ACC112 (cell line): ENCODE data around the gene TNPO2.
A peak's percentile ranks its signal among the peaks of the same experiment; 100 is the strongest.

Experiments
- H2AFZ ChIP-seq: fragments of 200-600 bp; sonication (generic); one replicate; pipeline ENCODE4 v1.6.0; 2017; ENCODE audit warnings: antibody characterized with exemption, low read length; ENCODE audit not compliant: unreplicated experiment
- H3K27ac ChIP-seq: fragments of 200-600 bp; sonication (generic); 2 replicates; pipeline ENCODE4 v1.5.1; 2014; ENCODE audit warnings: low read depth, mild to moderate bottlenecking, antibody characterized with exemption, low read length, moderate library complexity
- H3K27me3 ChIP-seq: fragments of 200-600 bp; sonication (generic); 2 replicates; pipeline ENCODE4 v1.6.1; 2014; ENCODE audit warnings: mild to moderate bottlenecking, antibody characterized with exemption, low read length, moderate library complexity, mixed read lengths; ENCODE audit not compliant: insufficient read depth
- H3K36me3 ChIP-seq: fragments of 200-600 bp; sonication (generic); 2 replicates; pipeline ENCODE4 v1.6.1; 2016; ENCODE audit warnings: mild to moderate bottlenecking, antibody characterized with exemption, low read length, moderate library complexity, mixed read lengths; ENCODE audit not compliant: insufficient read depth
- H3K4me1 ChIP-seq: fragments of 200-600 bp; sonication (generic); one replicate; pipeline ENCODE4 v1.6.1; 2016; ENCODE audit warnings: low read length, mixed read lengths; ENCODE audit not compliant: insufficient read depth, unreplicated experiment, control insufficient read depth
- H3K4me3 ChIP-seq: fragments of 200-600 bp; sonication (generic); 2 replicates; pipeline ENCODE4 v1.5.1; 2014; ENCODE audit warnings: mild to moderate bottlenecking, low read depth, low read length
- H3K79me2 ChIP-seq: fragments of 200-600 bp; sonication (generic); one replicate; pipeline ENCODE4 v1.6.0; 2016; ENCODE audit warnings: low read length; ENCODE audit not compliant: control insufficient read depth, unreplicated experiment, insufficient read depth

TNPO2 gene

DNA sequence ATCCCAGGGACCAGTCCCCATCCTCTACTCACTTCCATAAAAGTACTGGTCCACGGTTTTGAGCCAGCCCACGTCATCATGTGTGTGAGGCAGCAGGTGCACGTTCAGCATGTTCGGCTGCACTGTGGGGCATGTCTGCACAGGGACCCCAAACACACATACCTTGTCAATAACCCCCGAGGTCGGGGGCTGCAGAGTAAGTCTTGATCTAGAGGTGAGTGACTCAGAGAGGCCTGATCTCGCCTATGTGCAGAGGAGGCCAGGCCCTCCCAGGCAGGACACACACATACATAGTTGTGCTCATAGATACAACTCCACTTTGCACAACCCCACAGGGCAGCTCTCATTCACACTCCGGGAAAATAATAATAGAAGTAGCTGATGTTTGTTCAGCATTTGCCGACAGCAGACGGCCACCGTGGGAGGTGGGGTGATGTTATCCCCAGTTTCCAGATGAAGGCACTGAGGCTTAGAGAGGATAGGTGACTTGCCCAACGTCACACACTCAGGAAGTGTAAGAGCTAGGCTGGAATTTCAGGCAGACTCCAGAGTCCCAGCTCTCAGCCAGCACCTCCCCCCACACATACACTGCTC, 58.0 kb downstream of the TNPO2 start:
- peaks cover 22% of the 10 kb centered on the region for H3K4me1 ChIP-seq
- H3K4me3 ChIP-seq: peak overlapping the region; percentile 97
- peaks cover 22% of the 10 kb centered on the region for H3K79me2 ChIP-seq
- no peak overlapping the region for H3K27ac ChIP-seq
- H3K27me3 ChIP-seq: no peaks in the 10 kb centered on the region
- no peaks in the 10 kb centered on the region for H3K36me3 ChIP-seq
- no peak overlapping the region for H2AFZ ChIP-seq

DNA sequence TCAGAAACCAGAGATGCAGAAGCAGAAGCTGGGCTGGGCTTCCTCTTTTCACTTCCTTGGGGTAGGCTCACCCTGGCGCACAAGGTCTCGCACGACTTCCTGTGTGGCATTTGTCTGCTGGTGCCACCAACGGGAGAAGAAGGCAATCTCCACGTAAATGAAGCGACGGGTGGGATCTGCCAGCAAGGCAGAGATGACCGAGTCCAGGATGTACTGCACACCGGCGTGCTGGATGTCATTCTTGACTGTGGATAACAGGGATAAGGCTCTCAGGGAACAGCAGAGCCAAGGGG, 58.5 kb downstream of the TNPO2 start:
- Histone ChIP-seq H2AFZ (no peak overlapping the region), H3K4me1 (peaks cover 18% of the 10 kb centered on the region), H3K27me3 (no peaks in the 10 kb centered on the region), H3K79me2 (peaks cover 19% of the 10 kb centered on the region), H3K4me3 (no peak overlapping the region), H3K27ac (no peak overlapping the region), H3K36me3 (no peaks in the 10 kb centered on the region)

DNA sequence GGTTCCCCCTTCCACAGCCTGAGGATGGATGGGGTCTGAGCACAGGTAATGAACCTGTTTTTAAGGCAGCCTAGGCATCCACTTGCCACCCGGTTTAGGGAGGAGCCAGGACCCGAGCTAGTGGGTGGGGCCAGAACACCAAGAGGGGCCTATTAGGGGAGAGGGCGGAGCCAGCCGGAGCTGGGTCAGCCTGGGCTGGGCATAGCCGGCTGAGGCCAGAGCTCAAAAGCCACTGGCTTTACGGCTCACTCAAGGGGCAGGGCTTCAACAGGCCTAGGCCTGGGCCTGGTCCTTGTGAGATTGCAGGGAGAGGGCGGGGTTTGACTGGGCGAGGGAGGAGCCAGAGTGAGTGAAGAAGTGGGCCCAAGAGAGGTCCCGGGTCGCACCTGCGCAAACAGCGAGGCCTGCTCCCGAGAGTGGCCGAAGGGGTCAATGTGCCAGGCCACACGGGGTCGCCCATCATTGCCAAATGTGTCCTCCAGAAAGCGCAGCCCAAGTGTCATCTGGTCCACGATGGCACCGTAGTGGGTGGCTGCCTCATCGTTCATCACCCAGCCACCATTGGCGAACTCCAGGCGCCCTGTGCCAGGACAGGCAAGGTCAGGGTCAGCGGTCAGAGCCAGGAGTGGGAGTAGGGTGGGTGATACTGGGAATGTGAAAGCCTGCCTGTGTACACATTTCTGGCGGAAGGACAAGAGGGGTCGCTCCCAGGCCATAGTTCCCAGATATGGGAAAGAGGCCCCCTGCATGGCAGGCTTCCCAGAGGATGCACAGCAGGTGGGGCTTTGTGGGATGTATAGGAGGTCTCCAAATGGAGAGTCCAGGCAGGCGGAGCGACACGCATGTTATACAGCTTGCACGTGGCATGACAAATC, 59.1 kb downstream of the TNPO2 start:
- no peaks in the 10 kb centered on the region for H3K36me3 ChIP-seq
- H3K4me3 ChIP-seq: no peak overlapping the region
- H3K79me2 ChIP-seq: peaks cover 14% of the 10 kb centered on the region
- H3K27ac ChIP-seq: no peak overlapping the region
- no peaks in the 10 kb centered on the region for H3K27me3 ChIP-seq
- H3K4me1 ChIP-seq: peaks cover 17% of the 10 kb centered on the region
- no peak overlapping the region for H2AFZ ChIP-seq

DNA sequence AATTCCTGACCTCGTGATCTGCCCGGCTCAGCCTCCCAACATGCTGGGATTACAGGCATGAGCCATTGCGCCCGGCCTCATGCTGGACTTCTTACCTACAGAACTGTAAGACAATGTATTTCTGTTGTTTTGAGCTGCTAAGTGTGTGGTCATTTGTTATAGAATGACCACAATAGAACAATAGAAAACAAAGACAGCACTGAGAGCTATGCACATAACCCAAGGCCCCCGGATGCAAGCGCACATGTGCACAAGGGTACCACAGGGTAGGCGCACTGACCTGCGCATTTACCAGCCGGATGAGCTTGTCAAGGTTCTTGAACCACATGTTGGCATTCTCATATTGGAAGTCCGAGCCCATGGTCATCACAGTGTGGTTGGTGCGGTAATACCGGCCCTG, 62.8 kb downstream of the TNPO2 start:
- peaks cover 4% of the 10 kb centered on the region for H3K4me1 ChIP-seq
- H2AFZ ChIP-seq: no peak overlapping the region
- peaks cover 2% of the 10 kb centered on the region; the same call in 1 of the 2 replicates for H3K36me3 ChIP-seq
- H3K27me3 ChIP-seq: no peaks in the 10 kb centered on the region
- no peak overlapping the region for H3K4me3 ChIP-seq
- no peak overlapping the region for H3K27ac ChIP-seq
- no peaks in the 10 kb centered on the region for H3K79me2 ChIP-seq

GRCh38 chr19:12657966-12658365, 65.8 kb downstream of the TNPO2 start:
- Histone ChIP-seq H2AFZ (no peak overlapping the region), H3K36me3 (peaks cover 2% of the 10 kb centered on the region; the same call in 1 of the 2 replicates)

GRCh38 chr19:12656899-12657571, 66.7 kb downstream of the TNPO2 start:
- no peak overlapping the region for H2AFZ ChIP-seq
- no peaks in the 10 kb centered on the region for H3K27me3 ChIP-seq
- no peak overlapping the region for H3K27ac ChIP-seq
- peaks cover 2% of the 10 kb centered on the region; the same call in 1 of the 2 replicates for H3K36me3 ChIP-seq
- no peaks in the 10 kb centered on the region for H3K4me1 ChIP-seq
- H3K4me3 ChIP-seq: no peak overlapping the region
- no peaks in the 10 kb centered on the region for H3K79me2 ChIP-seq

More at GRCh38 chr19:12657966-12658365, 65.8 kb downstream of the TNPO2 start:
- Histone ChIP-seq H3K27ac (no peak overlapping the region), H3K27me3 (no peaks in the 10 kb centered on the region), H3K4me3 (no peak overlapping the region), H3K79me2 (no peaks in the 10 kb centered on the region), H3K4me1 (no peaks in the 10 kb centered on the region)

DNA sequence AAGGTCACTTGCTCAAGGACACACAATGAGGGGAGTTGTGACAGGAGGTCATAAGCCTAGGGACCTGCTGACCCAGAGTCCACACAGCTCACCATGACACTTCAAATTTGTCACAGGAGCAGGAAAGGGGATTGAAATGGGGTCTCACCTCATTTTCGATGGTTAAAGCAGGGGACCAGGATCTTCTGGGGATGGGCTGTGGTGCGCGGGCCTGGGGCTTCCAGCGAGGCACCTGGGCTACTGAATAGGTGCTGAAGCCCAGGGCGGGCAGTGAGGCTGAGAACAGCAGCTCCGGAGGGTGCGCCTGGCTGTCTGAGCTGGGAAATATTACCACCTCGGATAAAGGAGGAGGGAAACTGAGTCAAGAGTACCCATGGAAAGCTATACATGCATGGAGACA, 68.2 kb downstream of the TNPO2 start:
- H3K4me1 ChIP-seq: no peaks in the 10 kb centered on the region
- H3K27ac ChIP-seq: no peak overlapping the region
- H3K4me3 ChIP-seq: no peak overlapping the region
- H2AFZ ChIP-seq: no peak overlapping the region
- no peaks in the 10 kb centered on the region for H3K27me3 ChIP-seq
- H3K79me2 ChIP-seq: no peaks in the 10 kb centered on the region
- peaks cover 2% of the 10 kb centered on the region; the same call in 1 of the 2 replicates for H3K36me3 ChIP-seq

GRCh38 chr19:12652219-12652618, 71.5 kb downstream of the TNPO2 start:
- Histone ChIP-seq H2AFZ (no peak overlapping the region), H3K4me3 (no peak overlapping the region), H3K36me3 (peaks cover under 1% of the 10 kb centered on the region; the same call in 1 of the 2 replicates), H3K27me3 (no peaks in the 10 kb centered on the region), H3K27ac (no peak overlapping the region), H3K79me2 (no peaks in the 10 kb centered on the region), H3K4me1 (no peaks in the 10 kb centered on the region)

GRCh38 chr19:12649941-12650340, 73.8 kb downstream of the TNPO2 start:
- Histone ChIP-seq H3K4me1 (no peaks in the 10 kb centered on the region), H3K27me3 (no peaks in the 10 kb centered on the region), H3K36me3 (no peaks in the 10 kb centered on the region), H3K4me3 (no peak overlapping the region), H3K79me2 (no peaks in the 10 kb centered on the region), H2AFZ (no peak overlapping the region), H3K27ac (no peak overlapping the region)
